GM18507 (cell line): ENCODE data around the gene ARHGAP40.

ENCODE experiments used
- DNase-seq: peaks from one replicate; pipeline ENCODE4 v3.0.0; 2011; ENCODE audit warnings: low read depth; ENCODE audit not compliant: insufficient read length; ENCODE audit errors: extremely low spot score
- FAIRE-seq: peaks from 2 replicates; lab custom pipeline; 2011; peaks lifted over from hg19 to GRCh38; lab: Jason Lieb, UNC

The ARHGAP40 gene

GRCh38 chr20:38601216-38602184 is at the start of gene ARHGAP40:
Gene ARHGAP40 (plus strand): TSS chr20:38601809.
- FAIRE-seq = peak; percentile 38
- peak; percentile 42 for DNase-seq

- DNase-seq (no peak), FAIRE-seq (no peak)
Observed at GRCh38 chr20:38554986-38555385, 46.6 kb upstream of the ARHGAP40 start.

- no peak for DNase-seq
- FAIRE-seq = no peak
Observed at GRCh38 chr20:38555395-38555794, 46.2 kb upstream of the ARHGAP40 start.

- FAIRE-seq = no peak
- DNase-seq = no peak
Observed at GRCh38 chr20:38557174-38557573, 44.4 kb upstream of the ARHGAP40 start.

- FAIRE-seq (no peak), DNase-seq (no peak)
Observed at GRCh38 chr20:38558596-38559360, 42.8 kb upstream of the ARHGAP40 start.

GRCh38 chr20:38559764-38560163 is 41.8 kb upstream of the ARHGAP40 start:
- FAIRE-seq (no peak), DNase-seq (no peak)

- no peak for DNase-seq
Observed at GRCh38 chr20:38563802-38564431, 37.7 kb upstream of the ARHGAP40 start.

GRCh38 chr20:38564680-38565079 is 36.9 kb upstream of the ARHGAP40 start:
- peak; percentile 51 for FAIRE-seq
- no peak for DNase-seq

More at GRCh38 chr20:38563802-38564431, 37.7 kb upstream of the ARHGAP40 start:
- no peak for FAIRE-seq

- FAIRE-seq = no peak
- DNase-seq = no peak
Observed at GRCh38 chr20:38566036-38566598, 35.5 kb upstream of the ARHGAP40 start.

- FAIRE-seq (no peak), DNase-seq (no peak)
Observed at GRCh38 chr20:38569747-38570525, 31.7 kb upstream of the ARHGAP40 start.

GRCh38 chr20:38573413-38573812 is 28.2 kb upstream of the ARHGAP40 start:
- FAIRE-seq (no peak), DNase-seq (no peak)

GRCh38 chr20:38579219-38579910 is 22.2 kb upstream of the ARHGAP40 start:
- DNase-seq (no peak), FAIRE-seq (no peak)

- DNase-seq = no peak
- no peak for FAIRE-seq
Observed at GRCh38 chr20:38579921-38580320, 21.7 kb upstream of the ARHGAP40 start.

GRCh38 chr20:38581013-38581412 is 20.6 kb upstream of the ARHGAP40 start, which contains the start of gene ADIG:
Gene ADIG (plus strand): TSS chr20:38581197. CDS start chr20:38581251, 54 bp downstream.
- FAIRE-seq (no peak), DNase-seq (no peak)

GRCh38 chr20:38581830-38582358 is 19.7 kb upstream of the ARHGAP40 start:
- no peak for FAIRE-seq
- DNase-seq = no peak

GRCh38 chr20:38583306-38583705 is 18.3 kb upstream of the ARHGAP40 start:
- no peak for DNase-seq
- FAIRE-seq = no peak

- FAIRE-seq (no peak), DNase-seq (no peak)
Observed at GRCh38 chr20:38584099-38584763, 17.4 kb upstream of the ARHGAP40 start.
